Breast epithelium (tissue), 4 donors: Measurements from ENCODE around the gene AGAP3. TPM values are rescaled to one million over a fixed set of nuclear protein-coding genes. Genes with fewer than 3 reads are reported as not detected.

Experiments
- DNase-seq, 2 donors: peaks; one replicate each; pipeline ENCODE4 v3.0.0-alpha.2; 2019; ENCODE audit warnings: low spot score in 2 of 2
- H3K27ac ChIP-seq, 2 donors: fragments of 200-600 bp; sonication (generic) in 1 of 2; one replicate each; pipeline ENCODE4 v1.5.1; 2016 to 2019; ENCODE audit warnings: mild to moderate bottlenecking in 1 of 2
- H3K27me3 ChIP-seq, 2 donors: fragments of 200-600 bp; sonication (generic) in 1 of 2; one replicate each; pipeline versions ENCODE4 v1.5.1 to v1.6.0; 2017 to 2019; ENCODE audit warnings: control low read depth in 1 of 2, mild to moderate bottlenecking in 1 of 2
- H3K36me3 ChIP-seq: fragments of 200-600 bp; one replicate; pipeline ENCODE4 v1.5.1; 2019
- H3K4me1 ChIP-seq, 2 donors: fragments of 200-600 bp; sonication (generic); one replicate each; pipeline ENCODE4 v1.5.1; 2016 to 2019; ENCODE audit warnings: control low read depth in 1 of 2
- H3K4me3 ChIP-seq, 3 donors: fragments of 200-600 bp; sonication (generic); 1 replicate in 2 of 3; 2 replicates in 1 of 3; pipeline ENCODE4 v1.5.1; 2016 to 2019; ENCODE audit warnings: mild to moderate bottlenecking in 3 of 3, moderate library complexity in 2 of 3
- H3K9me3 ChIP-seq, 2 donors: fragments of 200-600 bp; sonication (generic) in 1 of 2; one replicate each; pipeline ENCODE4 v1.5.1; 2016 to 2019; ENCODE audit warnings: control low read depth in 1 of 2
- CTCF ChIP-seq, 3 donors: fragments of 450-650 bp; IDR thresholded peaks; one replicate each; pipeline ENCODE4 v1.5.1; 2016 to 2017; ENCODE audit warnings: antibody characterized with exemption in 3 of 3, mild to moderate bottlenecking in 3 of 3, moderate library complexity in 3 of 3
- POLR2A ChIP-seq: fragments of 450-650 bp; IDR thresholded peaks from one replicate; pipeline ENCODE4 v1.6.1; 2016; ENCODE audit warnings: antibody characterized with exemption, mild to moderate bottlenecking, moderate library complexity
- POLR2AphosphoS5 ChIP-seq, 3 donors: sonication (generic); formaldehyde crosslinking; IDR thresholded peaks; one replicate each; pipeline ENCODE4 v1.6.1; 2017; ENCODE audit warnings: antibody characterized with exemption in 3 of 3
- intact Hi-C: fragments of 100-400 bp; cut with DNase I; formaldehyde crosslinking; loops from one replicate; pipeline ENCODE4 v1.15.1; 2023; ENCODE audit warnings: low total_unique reads
- total RNA-seq, 3 donors: library from RNA; depleted of rRNA; stranded (reverse); fragments of >200 nt; gene quantifications; one replicate each; pipeline ENCODE4 v1.1.0, GENCODE V29; 2016

AGAP3 gene
- total RNA-seq, 3 donors from 2014 or later = 47.2 to 58.1 (median 55.1) TPM

GRCh38 chr7:151141855-151142685 lies 55.8 kb downstream of the AGAP3 start:
- no peak overlapping the region for H3K27ac ChIP-seq
- peak in 1 of 2 donors; percentile 11 for DNase-seq
- peaks cover 3% of the 10 kb centered on the region for H3K36me3 ChIP-seq
- no peak overlapping the region for H3K4me3 ChIP-seq
- intact Hi-C loops = no loop called here
- no peaks in the 10 kb centered on the region for H3K27me3 ChIP-seq
- H3K4me1 ChIP-seq = no peaks in the 10 kb centered on the region
- TF ChIP-seq CTCF (IDR thresholded peaks at IDR 0.05) = no peak
- no peak for TF ChIP-seq POLR2AphosphoS5 (IDR thresholded peaks at IDR 0.05)
- no peak for TF ChIP-seq POLR2A
- no peaks in the 10 kb centered on the region for H3K9me3 ChIP-seq

GRCh38 chr7:151142686-151143040 lies 56.4 kb downstream of the AGAP3 start:
- intact Hi-C loops = no loop called here
- Histone ChIP-seq H3K9me3 (no peaks in the 10 kb centered on the region), H3K4me3 (no peak overlapping the region), H3K27me3 (no peaks in the 10 kb centered on the region), H3K36me3 (peaks cover 3% of the 10 kb centered on the region), H3K27ac (no peak overlapping the region), H3K4me1 (no peaks in the 10 kb centered on the region)
- peak in 1 of 2 donors; percentile 12 for DNase-seq
- no peak for TF ChIP-seq CTCF (IDR thresholded peaks at IDR 0.05)
- TF ChIP-seq POLR2AphosphoS5 (IDR thresholded peaks at IDR 0.05) = no peak

- peak in 1 of 2 donors; percentile 17 for DNase-seq
- Histone ChIP-seq H3K9me3 (no peaks in the 10 kb centered on the region), H3K4me3 (no peak overlapping the region), H3K36me3 (peaks cover 3% of the 10 kb centered on the region), H3K4me1 (no peaks in the 10 kb centered on the region), H3K27ac (no peak overlapping the region), H3K27me3 (no peaks in the 10 kb centered on the region)
- no peak for TF ChIP-seq POLR2AphosphoS5 (IDR thresholded peaks at IDR 0.05)
- TF ChIP-seq POLR2A = no peak
- no peak for TF ChIP-seq CTCF (IDR thresholded peaks at IDR 0.05)
- intact Hi-C loops = no loop called here
Measured at GRCh38 chr7:151143261-151144015, 57.2 kb downstream of the AGAP3 start.

GRCh38 chr7:151144387-151144786 lies 58.1 kb downstream of the AGAP3 start:
- no peak for TF ChIP-seq POLR2AphosphoS5 (IDR thresholded peaks at IDR 0.05)
- no peak for TF ChIP-seq CTCF (IDR thresholded peaks at IDR 0.05)
- TF ChIP-seq POLR2A = no peak
- H3K27me3 ChIP-seq = no peaks in the 10 kb centered on the region
- H3K27ac ChIP-seq = no peak overlapping the region
- intact Hi-C loops = no loop called here
- no peaks in the 10 kb centered on the region for H3K4me1 ChIP-seq
- no peaks in the 10 kb centered on the region for H3K9me3 ChIP-seq
- H3K36me3 ChIP-seq = peaks cover 3% of the 10 kb centered on the region
- H3K4me3 ChIP-seq = no peak overlapping the region
- DNase-seq = peak in 1 of 2 donors; percentile 7

- Histone ChIP-seq H3K4me1 (no peaks in the 10 kb centered on the region), H3K4me3 (no peak overlapping the region), H3K36me3 (peaks cover 3% of the 10 kb centered on the region), H3K9me3 (no peaks in the 10 kb centered on the region), H3K27ac (no peak overlapping the region), H3K27me3 (no peaks in the 10 kb centered on the region)
- intact Hi-C loops = no loop called here
- DNase-seq = no peak
- TF ChIP-seq CTCF (IDR thresholded peaks at IDR 0.05) (no peak), POLR2A (no peak), POLR2AphosphoS5 (IDR thresholded peaks at IDR 0.05) (no peak)
Measured at GRCh38 chr7:151146761-151147160, 60.5 kb downstream of the AGAP3 start.
